ENCODE results near the gene SHOX. TPM values are rescaled to one million over a fixed set of nuclear protein-coding genes. Genes with fewer than 3 reads are reported as not detected.

The SHOX gene
- total and polyA plus RNA-seq, 10 of the 15 experiments (the other 5 are each of a cell fraction or from before 2014, with no cell fraction given), result 0.42 TPM; not detected in 9

DNA sequence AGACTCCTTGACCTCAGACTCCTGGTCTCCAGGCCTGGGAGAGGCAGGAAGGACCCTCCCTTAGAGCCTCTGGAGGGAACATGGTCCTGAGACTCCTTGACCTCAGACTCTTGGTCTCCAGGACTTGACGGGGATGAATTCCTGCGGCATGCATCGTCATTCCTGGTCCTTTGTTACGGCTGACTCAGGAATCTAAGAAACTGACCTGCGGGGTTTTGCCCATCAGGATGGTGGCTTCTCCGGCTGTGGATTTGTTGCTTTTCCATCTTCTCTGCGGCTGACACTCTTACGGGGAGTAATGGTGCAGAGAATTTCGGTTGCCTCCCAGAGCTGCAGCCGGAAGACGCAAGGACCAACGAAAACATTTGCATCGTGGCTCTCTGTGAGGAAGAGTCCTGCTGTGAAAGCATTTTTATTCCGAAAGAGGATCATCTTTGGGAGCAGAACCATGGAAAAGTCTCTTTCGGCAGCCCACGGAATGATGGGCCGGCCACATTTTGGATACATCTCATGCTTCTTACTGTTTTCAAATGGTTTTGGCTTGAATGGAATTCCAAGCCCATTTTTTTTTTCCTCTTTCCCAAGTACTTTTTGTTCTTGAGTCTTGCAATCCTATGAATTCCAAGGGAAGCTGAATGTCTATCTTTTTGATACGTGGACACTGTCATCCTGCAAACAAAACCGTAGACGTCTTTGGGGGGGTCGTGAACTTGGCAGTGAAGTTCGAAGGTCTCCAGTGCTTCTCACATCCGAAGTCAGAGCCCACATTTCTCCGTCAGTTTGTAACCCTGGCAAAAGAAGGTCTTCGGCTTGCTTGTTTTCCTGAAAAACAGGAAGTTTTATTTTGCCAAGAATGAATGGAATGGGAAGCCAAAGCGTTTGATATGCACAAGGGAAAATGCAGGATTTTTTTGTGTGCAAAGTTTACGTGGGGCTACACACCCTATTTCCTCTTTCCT lies 36.5 kb downstream of the SHOX start:
- Histone ChIP-seq H3K27me3 (replicated peaks in 1 of 2; ENCODE audit: control insufficient read depth in 2 of 2, insufficient read depth in 2 of 2, low read length in 1 of 2) (no peaks in the 10 kb centered on the region), H3K36me3 (ENCODE audit: control insufficient read depth in 2 of 2, insufficient read depth in 2 of 2, low read length in 1 of 2) (no peaks in the 10 kb centered on the region), H3K4me2 (ENCODE audit: control insufficient read depth, insufficient read depth) (no peak overlapping the region), H3K4me1 (ENCODE audit: control insufficient read depth, insufficient read depth, low read length) (no peaks in the 10 kb centered on the region), H3K9me3 (replicated peaks; ENCODE audit: control insufficient read depth, insufficient read depth, low read length) (no peaks in the 10 kb centered on the region; the same call in 1 of the 3 replicates), H3K4me3 (no peak overlapping the region), H3K79me2 (ENCODE audit: control insufficient read depth, insufficient read depth, low read length) (no peaks in the 10 kb centered on the region), H4K20me1 (ENCODE audit: control insufficient read depth, insufficient read depth) (no peaks in the 10 kb centered on the region), H3K27ac (ENCODE audit: control insufficient read depth, insufficient read depth) (no peak overlapping the region), H3K9ac (ENCODE audit: control insufficient read depth, insufficient read depth, low read length) (no peak overlapping the region), H2AFZ (ENCODE audit: control insufficient read depth, low read depth, low read length) (no peak overlapping the region)
- DNase-seq (ENCODE audit: low read depth, low spot score) (no peak), ATAC-seq (no peak), FAIRE-seq (no peak)
- RAD21 ChIA-PET (ENCODE audit: unreplicated experiment), result no interaction called here
- SMC1A ChIA-PET (ENCODE audit: uncharacterized antibody, unreplicated experiment), result no interaction called here
- CTCF ChIA-PET, result no interaction called here
- 61% methylated on average over 27 of the region's 27 CpGs for WGBS (ENCODE audit: insufficient coverage, insufficient replicate concordance, low lambda C conversion rate, missing lambda C conversion rate)
- intact Hi-C loops (cut with micrococcal nuclease; ENCODE audit: unreplicated experiment), result no loop called here
- no TSS peak for BruUV-seq (replicated peaks)
- POLR2A ChIA-PET, result no interaction called here
- in situ Hi-C loops (cut with MboI), result no loop called here
- no peak for TF ChIP-seq TBL1XR1 (IDR thresholded peaks at IDR 0.05; ENCODE audit: low read depth, low read length)
- TF ChIP-seq, protein P1, sequence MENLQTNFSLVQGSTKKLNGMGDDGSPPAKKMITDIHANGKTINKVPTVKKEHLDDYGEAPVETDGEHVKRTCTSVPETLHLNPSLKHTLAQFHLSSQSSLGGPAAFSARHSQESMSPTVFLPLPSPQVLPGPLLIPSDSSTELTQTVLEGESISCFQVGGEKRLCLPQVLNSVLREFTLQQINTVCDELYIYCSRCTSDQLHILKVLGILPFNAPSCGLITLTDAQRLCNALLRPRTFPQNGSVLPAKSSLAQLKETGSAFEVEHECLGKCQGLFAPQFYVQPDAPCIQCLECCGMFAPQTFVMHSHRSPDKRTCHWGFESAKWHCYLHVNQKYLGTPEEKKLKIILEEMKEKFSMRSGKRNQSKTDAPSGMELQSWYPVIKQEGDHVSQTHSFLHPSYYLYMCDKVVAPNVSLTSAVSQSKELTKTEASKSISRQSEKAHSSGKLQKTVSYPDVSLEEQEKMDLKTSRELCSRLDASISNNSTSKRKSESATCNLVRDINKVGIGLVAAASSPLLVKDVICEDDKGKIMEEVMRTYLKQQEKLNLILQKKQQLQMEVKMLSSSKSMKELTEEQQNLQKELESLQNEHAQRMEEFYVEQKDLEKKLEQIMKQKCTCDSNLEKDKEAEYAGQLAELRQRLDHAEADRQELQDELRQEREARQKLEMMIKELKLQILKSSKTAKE (IDR thresholded peaks at IDR 0.05; ENCODE audit: low read depth, poor library complexity, severe bottlenecking), result no peak
- TF ChIP-seq IRF4 (IDR thresholded peaks at IDR 0.05; ENCODE audit: low read depth, low read length), result no peak
- TF ChIP-seq ZSCAN29 (IDR thresholded peaks at IDR 0.05), result no peak
- no peak for TF ChIP-seq ESRRA (IDR thresholded peaks at IDR 0.05; ENCODE audit: low read length)
- TF ChIP-seq BCL11A (IDR thresholded peaks at IDR 0.05; ENCODE audit: low read depth, low read length), result no peak
- TF ChIP-seq FOXM1 (IDR thresholded peaks at IDR 0.05; ENCODE audit: low read depth, low read length), result no peak
- TF ChIP-seq LARP7 (IDR thresholded peaks at IDR 0.05), result no peak
- TF ChIP-seq SMARCA5 (IDR thresholded peaks at IDR 0.05), result no peak
- TF ChIP-seq, protein P2, sequence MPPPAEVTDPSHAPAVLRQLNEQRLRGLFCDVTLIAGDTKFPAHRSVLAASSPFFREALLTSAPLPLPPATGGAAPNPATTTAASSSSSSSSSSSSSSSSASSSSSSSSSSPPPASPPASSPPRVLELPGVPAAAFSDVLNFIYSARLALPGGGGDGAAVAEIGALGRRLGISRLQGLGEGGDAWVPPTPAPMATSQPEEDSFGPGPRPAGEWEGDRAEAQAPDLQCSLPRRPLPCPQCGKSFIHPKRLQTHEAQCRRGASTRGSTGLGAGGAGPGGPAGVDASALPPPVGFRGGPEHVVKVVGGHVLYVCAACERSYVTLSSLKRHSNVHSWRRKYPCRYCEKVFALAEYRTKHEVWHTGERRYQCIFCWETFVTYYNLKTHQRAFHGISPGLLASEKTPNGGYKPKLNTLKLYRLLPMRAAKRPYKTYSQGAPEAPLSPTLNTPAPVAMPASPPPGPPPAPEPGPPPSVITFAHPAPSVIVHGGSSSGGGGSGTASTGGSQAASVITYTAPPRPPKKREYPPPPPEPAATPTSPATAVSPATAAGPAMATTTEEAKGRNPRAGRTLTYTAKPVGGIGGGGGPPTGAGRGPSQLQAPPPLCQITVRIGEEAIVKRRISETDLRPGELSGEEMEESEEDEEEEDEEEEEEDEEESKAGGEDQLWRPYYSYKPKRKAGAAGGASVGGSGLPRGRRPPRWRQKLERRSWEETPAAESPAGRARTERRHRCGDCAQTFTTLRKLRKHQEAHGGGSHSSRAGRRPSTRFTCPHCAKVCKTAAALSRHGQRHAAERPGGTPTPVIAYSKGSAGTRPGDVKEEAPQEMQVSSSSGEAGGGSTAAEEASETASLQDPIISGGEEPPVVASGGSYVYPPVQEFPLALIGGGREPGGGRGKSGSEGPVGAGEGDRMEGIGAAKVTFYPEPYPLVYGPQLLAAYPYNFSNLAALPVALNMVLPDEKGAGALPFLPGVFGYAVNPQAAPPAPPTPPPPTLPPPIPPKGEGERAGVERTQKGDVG (CRISPR knock-in tag; IDR thresholded peaks at IDR 0.05), result no peak
- no peak for TF ChIP-seq EED (IDR thresholded peaks at IDR 0.05; ENCODE audit: low read depth)
- no peak for TF ChIP-seq FOS (IDR thresholded peaks at IDR 0.05; ENCODE audit: borderline replicate concordance, extremely low read depth, insufficient read length)
- TF ChIP-seq, protein P3, sequence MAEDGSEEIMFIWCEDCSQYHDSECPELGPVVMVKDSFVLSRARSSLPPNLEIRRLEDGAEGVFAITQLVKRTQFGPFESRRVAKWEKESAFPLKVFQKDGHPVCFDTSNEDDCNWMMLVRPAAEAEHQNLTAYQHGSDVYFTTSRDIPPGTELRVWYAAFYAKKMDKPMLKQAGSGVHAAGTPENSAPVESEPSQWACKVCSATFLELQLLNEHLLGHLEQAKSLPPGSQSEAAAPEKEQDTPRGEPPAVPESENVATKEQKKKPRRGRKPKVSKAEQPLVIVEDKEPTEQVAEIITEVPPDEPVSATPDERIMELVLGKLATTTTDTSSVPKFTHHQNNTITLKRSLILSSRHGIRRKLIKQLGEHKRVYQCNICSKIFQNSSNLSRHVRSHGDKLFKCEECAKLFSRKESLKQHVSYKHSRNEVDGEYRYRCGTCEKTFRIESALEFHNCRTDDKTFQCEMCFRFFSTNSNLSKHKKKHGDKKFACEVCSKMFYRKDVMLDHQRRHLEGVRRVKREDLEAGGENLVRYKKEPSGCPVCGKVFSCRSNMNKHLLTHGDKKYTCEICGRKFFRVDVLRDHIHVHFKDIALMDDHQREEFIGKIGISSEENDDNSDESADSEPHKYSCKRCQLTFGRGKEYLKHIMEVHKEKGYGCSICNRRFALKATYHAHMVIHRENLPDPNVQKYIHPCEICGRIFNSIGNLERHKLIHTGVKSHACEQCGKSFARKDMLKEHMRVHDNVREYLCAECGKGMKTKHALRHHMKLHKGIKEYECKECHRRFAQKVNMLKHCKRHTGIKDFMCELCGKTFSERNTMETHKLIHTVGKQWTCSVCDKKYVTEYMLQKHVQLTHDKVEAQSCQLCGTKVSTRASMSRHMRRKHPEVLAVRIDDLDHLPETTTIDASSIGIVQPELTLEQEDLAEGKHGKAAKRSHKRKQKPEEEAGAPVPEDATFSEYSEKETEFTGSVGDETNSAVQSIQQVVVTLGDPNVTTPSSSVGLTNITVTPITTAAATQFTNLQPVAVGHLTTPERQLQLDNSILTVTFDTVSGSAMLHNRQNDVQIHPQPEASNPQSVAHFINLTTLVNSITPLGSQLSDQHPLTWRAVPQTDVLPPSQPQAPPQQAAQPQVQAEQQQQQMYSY (CRISPR knock-in tag; IDR thresholded peaks at IDR 0.05), result no peak
- TF ChIP-seq ETV6 (conservative IDR thresholded peaks at IDR 0.05 in 1 of 2, IDR thresholded peaks at IDR 0.05 in 1 of 2; ENCODE audit: borderline replicate concordance in 1 of 2, low read depth in 1 of 2), result no peak
- TF ChIP-seq EZH2 (IDR thresholded peaks at IDR 0.05; ENCODE audit: borderline replicate concordance, control insufficient read depth, low read depth, low read length), result no peak

Data from GM12878 (cell line).